ENCODE results near the gene SPPL2A. TPM values are rescaled to one million over a fixed set of nuclear protein-coding genes. Genes with fewer than 3 reads are reported as not detected.
A peak's percentile ranks its signal among the peaks of the same experiment; 100 is the strongest.

The SPPL2A gene
- total and polyA plus RNA-seq, 12 donors, result 20.1 to 152 (median 95.3) TPM

DNA sequence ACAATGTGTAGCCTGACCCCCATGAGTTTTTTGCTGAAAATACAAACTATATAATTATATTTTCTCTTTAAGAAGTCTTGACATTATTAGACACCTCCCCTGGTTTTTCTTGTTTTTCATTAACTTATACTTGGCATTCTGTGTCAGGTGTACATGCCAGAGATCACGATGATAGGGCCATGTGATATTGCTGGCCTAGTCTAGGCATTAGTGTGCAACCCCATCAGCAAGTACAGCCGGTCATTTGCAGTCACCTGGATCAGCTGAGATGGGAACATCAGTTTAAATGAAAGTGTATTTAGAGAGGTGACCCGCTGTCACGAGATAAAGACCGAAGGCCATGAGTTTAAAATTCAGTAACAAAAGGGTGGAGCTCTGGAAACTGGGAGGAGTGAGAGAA, 12.6 kb upstream of the SPPL2A start:
- H3K36me3 ChIP-seq, result no peaks in the 10 kb centered on the region
- 92 to 96% methylated on average over 5 of the region's 5 CpGs for WGBS, 2 donors
- ATAC-seq (no peak), DNase-seq (no peak)
- intact Hi-C loops (cut with DNase I), result loop anchor here in 1 of 10 donors (10.0 kb wide), 1 partner anchor 97 kb away; no protein-coding TSS in a partner anchor
- no peaks in the 10 kb centered on the region for H3K27me3 ChIP-seq
- peaks cover 0 to 11% (median 0%) of the 10 kb centered on the region in 9 donors for H3K4me1 ChIP-seq
- no peaks in the 10 kb centered on the region for H3K9me3 ChIP-seq
- no peak overlapping the region for H3K4me3 ChIP-seq
- TF ChIP-seq, protein P1, sequence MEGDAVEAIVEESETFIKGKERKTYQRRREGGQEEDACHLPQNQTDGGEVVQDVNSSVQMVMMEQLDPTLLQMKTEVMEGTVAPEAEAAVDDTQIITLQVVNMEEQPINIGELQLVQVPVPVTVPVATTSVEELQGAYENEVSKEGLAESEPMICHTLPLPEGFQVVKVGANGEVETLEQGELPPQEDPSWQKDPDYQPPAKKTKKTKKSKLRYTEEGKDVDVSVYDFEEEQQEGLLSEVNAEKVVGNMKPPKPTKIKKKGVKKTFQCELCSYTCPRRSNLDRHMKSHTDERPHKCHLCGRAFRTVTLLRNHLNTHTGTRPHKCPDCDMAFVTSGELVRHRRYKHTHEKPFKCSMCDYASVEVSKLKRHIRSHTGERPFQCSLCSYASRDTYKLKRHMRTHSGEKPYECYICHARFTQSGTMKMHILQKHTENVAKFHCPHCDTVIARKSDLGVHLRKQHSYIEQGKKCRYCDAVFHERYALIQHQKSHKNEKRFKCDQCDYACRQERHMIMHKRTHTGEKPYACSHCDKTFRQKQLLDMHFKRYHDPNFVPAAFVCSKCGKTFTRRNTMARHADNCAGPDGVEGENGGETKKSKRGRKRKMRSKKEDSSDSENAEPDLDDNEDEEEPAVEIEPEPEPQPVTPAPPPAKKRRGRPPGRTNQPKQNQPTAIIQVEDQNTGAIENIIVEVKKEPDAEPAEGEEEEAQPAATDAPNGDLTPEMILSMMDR (IDR thresholded peaks at IDR 0.05), result no peak
- H3K27ac ChIP-seq, result no peak overlapping the region

DNA sequence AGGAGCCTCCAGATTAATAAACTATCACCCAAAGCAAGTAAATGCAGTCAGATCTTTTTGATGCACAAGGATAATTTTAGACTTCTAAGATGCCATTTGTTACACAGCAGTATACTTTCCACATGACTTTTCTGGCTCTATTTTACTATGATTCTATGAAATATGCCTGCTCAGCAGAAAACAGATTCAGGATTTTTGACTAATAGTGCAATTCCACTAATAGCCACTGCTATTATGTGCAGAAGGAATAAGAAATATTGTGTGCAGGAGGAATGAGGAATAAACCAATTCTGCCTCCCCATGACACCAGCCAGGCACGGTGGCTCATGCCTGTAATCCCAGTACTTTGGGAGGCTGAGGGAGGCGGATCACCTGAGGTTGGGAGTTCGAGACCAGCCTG, 11.5 kb upstream of the SPPL2A start:
- 93 to 95% methylated on average over 3 of the region's 3 CpGs for WGBS, 2 donors
- DNase-seq, result no peak
- intact Hi-C loops (cut with DNase I), result loop anchor here in 1 of 10 donors (10.0 kb wide), 1 partner anchor 98 kb away; no protein-coding TSS in a partner anchor
- no peak overlapping the region for H3K27ac ChIP-seq
- no peaks in the 10 kb centered on the region for H3K36me3 ChIP-seq
- H3K27me3 ChIP-seq, result no peaks in the 10 kb centered on the region
- TF ChIP-seq, protein P1 (IDR thresholded peaks at IDR 0.05), result peak in 1 of 9 donors; percentile 13
- H3K4me3 ChIP-seq, result no peak overlapping the region
- no peak for ATAC-seq
- H3K4me1 ChIP-seq, result peaks cover 0 to 9% (median 0%) of the 10 kb centered on the region in 9 donors
- H3K9me3 ChIP-seq, result no peaks in the 10 kb centered on the region

DNA sequence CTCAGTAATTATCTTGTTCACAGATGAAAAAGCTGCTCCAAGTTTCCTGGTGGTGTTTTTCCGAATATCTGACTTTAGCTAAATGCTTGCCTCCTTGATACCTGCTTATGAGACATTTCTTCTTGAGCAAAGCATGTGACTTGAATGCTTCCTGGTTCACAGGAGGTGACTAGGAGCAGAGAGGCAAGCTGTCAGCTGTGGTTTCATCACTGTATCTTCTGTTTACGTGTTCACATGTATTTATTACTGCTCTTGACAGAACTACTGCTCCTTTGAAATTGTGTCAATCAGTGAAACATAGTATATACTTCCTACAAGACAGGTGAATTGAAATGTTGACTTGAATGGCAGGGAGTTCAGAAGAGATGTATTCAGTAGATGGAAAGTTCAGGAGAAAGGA, 8.9 kb upstream of the SPPL2A start:
- TF ChIP-seq, protein P1 (IDR thresholded peaks at IDR 0.05), result no peak
- peak in 1 of 8 donors; percentile 59 for ATAC-seq
- no peak overlapping the region for H3K4me3 ChIP-seq
- no peaks in the 10 kb centered on the region for H3K27me3 ChIP-seq
- H3K27ac ChIP-seq, result no peak overlapping the region
- DNase-seq, result no peak
- 60 to 63% methylated on average over 2 of the region's 2 CpGs for WGBS, 2 donors
- H3K9me3 ChIP-seq, result no peaks in the 10 kb centered on the region
- intact Hi-C loops (cut with DNase I), result loop anchor here in 1 of 10 donors (10.0 kb wide), 1 partner anchor 100 kb away; no protein-coding TSS in a partner anchor
- H3K4me1 ChIP-seq, result no peaks in the 10 kb centered on the region
- no peaks in the 10 kb centered on the region for H3K36me3 ChIP-seq

DNA sequence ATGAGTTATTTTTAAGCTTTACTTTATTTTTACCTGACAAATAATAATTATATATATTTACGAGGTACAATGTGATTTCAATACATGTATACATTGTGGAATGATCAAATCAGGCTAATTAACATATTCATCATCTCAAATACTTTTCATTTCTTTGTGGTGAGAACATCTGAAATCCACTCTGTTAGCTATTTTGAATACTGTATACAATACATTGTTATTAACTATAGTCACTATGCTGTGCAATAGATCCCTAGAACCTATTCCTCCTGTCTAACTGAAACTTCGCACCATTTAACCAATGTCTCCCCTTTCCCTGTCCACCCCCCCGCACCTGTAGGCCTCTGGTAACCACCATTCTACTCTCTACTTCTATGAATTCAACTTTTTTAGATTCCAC, 7.9 kb upstream of the SPPL2A start:
- H3K4me1 ChIP-seq, result no peaks in the 10 kb centered on the region
- 78 to 89% methylated on average over 3 of the region's 3 CpGs for WGBS, 2 donors
- H3K36me3 ChIP-seq, result no peaks in the 10 kb centered on the region
- intact Hi-C loops (cut with DNase I), result loop anchor here in 1 of 10 donors (10.0 kb wide), 1 partner anchor 101 kb away; no protein-coding TSS in a partner anchor
- TF ChIP-seq, protein P1 (IDR thresholded peaks at IDR 0.05), result no peak
- no peak overlapping the region for H3K4me3 ChIP-seq
- ATAC-seq, result no peak
- DNase-seq, result no peak
- no peaks in the 10 kb centered on the region for H3K27me3 ChIP-seq
- no peak overlapping the region for H3K27ac ChIP-seq
- no peaks in the 10 kb centered on the region for H3K9me3 ChIP-seq
